Measurements from ENCODE around the gene RUNX1.

RUNX1 gene

GRCh38 chr21:34824314-34824713 is 224.8 kb downstream of the RUNX1 start:
- DNase-seq (ENCODE audit: low spot score) = no peak

GRCh38 chr21:34822942-34823341 is 226.2 kb downstream of the RUNX1 start:
- no peak for DNase-seq (ENCODE audit: low spot score)

GRCh38 chr21:34822168-34822567 is 226.9 kb downstream of the RUNX1 start:
- no peak for DNase-seq (ENCODE audit: low spot score)

GRCh38 chr21:34821717-34822116 is 227.4 kb downstream of the RUNX1 start:
- no peak for DNase-seq (ENCODE audit: low spot score)

- peak; percentile 18 for DNase-seq (ENCODE audit: low spot score)
Measured at GRCh38 chr21:34820051-34820450, 229.1 kb downstream of the RUNX1 start.

DNA sequence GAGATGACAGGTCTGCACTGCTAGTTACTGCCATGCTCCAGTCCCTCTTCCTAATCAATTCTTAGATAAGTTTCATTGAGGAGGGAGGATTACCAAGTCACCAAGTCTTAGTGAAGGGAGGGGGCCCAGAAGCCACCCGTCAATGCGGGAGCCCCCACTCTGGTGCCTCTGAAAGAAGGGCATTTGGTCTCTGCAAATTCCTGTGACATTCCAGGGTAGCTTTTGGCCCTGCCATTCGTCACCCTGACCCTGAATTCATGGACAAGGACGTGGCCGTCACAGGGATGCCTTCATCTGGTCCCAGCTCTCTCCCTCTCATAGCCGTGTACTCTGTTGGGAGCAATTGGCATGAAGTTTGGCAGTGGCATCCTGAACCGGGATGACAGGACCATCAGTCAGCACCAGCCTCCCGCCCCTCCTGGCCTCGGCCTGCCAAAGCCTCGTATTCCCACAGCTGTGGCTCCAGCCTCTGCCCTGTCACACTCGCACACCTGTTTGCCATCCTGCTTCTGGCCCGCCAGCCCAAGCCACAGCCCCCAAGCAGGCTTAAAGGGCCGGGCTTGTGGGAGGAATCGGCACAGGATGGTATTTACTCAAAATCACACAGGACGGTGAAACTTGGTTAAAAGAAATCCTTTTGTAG is 229.6 kb downstream of the RUNX1 start:
- DNase-seq (ENCODE audit: low spot score) = no peak

GRCh38 chr21:34818662-34819158 is 230.4 kb downstream of the RUNX1 start:
- DNase-seq (ENCODE audit: low spot score) = no peak

GRCh38 chr21:34817821-34818661 is 231.1 kb downstream of the RUNX1 start:
- no peak for DNase-seq (ENCODE audit: low spot score)

- no peak for DNase-seq (ENCODE audit: low spot score)
Measured at GRCh38 chr21:34815831-34816705, 233.0 kb downstream of the RUNX1 start.

- DNase-seq (ENCODE audit: low spot score) = no peak
Measured at GRCh38 chr21:34814529-34814951, 234.6 kb downstream of the RUNX1 start.

DNA sequence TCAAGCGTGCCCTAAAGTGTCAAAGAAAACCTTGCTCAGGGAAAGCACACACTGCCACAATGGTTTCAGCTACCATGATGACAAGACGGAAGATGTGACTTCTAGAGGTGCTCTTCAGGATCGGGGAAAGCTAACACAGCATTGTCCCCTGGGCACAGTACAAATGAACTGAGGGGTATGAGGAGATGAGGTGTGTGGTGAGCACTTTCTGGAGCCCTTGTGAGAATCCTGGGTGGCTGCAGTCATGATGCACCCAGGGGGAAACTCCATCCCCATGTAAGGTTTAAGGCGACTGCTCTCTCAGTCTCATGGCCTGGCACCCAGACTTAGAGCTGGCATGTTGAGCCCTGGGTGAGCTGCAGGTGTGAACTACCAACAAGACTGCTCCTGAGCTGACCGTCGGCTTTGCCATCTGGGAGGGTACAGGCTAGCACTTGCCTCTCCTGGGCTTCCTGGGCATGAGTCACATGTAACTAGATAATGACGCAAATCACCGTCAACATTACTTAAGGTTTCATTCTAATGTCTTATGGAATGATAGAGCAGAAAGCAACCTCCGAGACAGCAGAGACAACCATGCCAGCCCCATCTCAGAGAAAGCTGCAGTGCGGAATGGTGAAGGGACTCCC is 235.7 kb downstream of the RUNX1 start:
- DNase-seq (ENCODE audit: low spot score) = no peak

DNA sequence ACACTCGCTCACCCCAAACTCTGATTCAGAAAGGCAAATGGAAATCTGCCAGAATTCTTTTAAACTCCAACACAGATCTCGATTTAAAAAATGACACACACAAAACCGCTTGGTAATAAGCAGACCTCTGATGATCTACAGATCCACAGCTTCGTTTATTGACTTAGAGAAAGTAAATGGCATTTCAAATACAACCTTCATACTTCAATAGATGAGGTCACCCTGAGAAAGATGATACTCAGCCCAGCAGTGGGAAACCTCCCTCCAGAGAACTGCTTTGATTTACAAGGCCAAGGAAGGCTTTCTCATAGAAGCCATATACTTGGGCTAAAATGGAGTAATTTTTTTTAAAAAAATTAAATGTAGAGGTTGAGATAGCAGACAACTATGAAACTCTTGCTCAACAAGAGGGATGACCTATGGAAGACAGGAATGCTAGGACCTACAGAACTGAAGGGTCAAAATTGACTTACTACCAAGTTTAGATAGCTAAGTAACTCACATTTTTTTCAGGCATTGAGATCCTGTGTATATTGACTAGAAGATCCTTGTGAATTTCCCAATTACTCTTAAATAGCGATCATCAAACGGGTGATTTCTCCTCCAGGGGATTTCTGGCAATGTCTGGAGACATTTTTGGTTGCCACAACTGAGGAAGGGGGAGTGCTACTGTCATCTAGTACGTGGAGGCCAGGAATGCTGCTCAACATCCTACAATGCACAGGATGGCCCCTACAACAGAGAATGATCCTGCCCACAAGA is 236.4 kb downstream of the RUNX1 start:
- DNase-seq (ENCODE audit: low spot score) = no peak

DNA sequence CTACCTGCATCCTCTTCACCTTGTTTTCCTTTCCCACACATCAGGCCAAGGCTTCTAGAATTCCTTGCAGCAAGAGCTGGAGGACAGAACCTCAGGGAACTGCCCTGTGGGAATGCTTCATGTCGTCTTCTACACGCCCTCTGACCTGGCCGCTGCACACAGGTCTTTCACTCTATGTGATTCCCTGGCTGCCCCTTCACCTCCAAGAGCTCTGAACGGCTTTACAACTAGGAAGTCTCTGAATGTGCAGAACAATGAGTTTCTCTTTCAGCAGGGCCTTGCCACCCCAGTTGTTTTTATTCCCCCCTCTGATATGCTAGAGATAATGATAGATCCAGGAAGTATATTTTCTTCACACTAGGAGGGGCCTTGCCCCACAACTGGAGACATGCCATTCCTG is 237.7 kb downstream of the RUNX1 start:
- no peak for DNase-seq (ENCODE audit: low spot score)

DNA sequence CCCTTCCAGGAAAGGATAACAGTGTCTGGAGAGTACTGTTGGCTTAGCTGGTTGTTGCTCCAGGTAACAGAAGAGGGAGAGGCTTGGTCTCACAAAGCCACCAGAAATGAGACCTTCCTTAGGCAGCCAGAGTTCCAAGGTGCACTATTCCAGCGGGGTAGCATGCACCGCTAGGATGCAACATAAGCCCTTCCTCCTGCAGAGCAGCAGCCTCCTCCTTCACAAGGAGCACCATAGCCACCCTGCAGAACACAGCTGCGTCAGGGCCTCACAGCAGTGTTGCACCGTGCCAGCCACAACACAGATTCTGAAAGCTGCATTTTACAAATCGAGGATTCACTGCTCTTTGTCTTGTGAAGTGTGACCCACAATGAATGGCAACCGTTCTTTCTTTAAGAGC is 238.3 kb downstream of the RUNX1 start:
- no peak for DNase-seq (ENCODE audit: low spot score)

GRCh38 chr21:34809822-34810221 is 239.3 kb downstream of the RUNX1 start:
- no peak for DNase-seq (ENCODE audit: low spot score)

DNA sequence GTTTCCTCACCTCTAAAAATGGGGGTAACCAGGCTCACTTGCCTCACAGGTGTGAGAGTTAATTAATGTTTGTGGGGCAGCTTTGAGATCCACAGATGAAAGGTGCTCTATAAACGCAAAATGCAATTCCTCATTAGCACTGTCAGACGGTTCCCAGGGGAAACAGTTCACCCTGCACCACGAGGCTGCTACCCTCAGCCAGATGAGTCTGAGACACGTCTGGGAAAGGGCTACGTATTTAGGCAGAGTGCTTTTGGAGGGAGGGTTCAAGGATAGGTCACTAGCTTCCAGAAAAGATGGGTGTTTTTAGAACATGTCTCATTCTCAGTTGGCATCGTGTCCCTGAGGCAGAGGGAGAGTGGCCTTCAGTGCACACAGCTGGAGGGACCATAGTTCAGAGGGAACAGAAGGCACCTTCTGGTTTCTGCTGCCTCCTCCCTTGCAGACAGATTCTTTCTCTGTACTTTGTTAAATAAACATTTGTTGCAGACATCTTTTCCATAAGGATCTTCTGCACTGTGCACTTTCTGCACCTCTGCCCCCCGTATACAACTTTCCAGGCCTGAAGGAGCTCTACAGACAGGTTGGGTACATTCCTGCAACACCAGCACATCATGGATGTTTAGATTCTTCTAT is 240.4 kb downstream of the RUNX1 start:
- no peak for DNase-seq (ENCODE audit: low spot score)

- DNase-seq (ENCODE audit: low spot score) = no peak
Measured at GRCh38 chr21:34807881-34808568, 241.1 kb downstream of the RUNX1 start.

- DNase-seq (ENCODE audit: low spot score) = peak; percentile 21
Measured at GRCh38 chr21:34807146-34807880, 241.8 kb downstream of the RUNX1 start.

GRCh38 chr21:34806423-34806822 is 242.7 kb downstream of the RUNX1 start:
- no peak for DNase-seq (ENCODE audit: low spot score)
